Gastroesophageal sphincter (tissue), 3 donors: ENCODE results near the gene EML3.

Source experiments
- CTCF ChIP-seq, 4 experiments: fragments of 200-600 bp in 2 of 4; fragments of 450-650 bp in 2 of 4; sonication (generic) in 1 of 4; IDR thresholded peaks; one replicate each; pipeline ENCODE4 v1.5.1; 2017 to 2019; ENCODE audit warnings: antibody characterized with exemption in 4 of 4, mild to moderate bottlenecking in 2 of 4, moderate library complexity in 2 of 4
- POLR2A ChIP-seq, 2 donors: fragments of 450-650 bp; IDR thresholded peaks; one replicate each; pipeline ENCODE4 v1.6.1; 2017; ENCODE audit warnings: antibody characterized with exemption in 2 of 2, mild to moderate bottlenecking in 2 of 2, moderate library complexity in 1 of 2

DNA sequence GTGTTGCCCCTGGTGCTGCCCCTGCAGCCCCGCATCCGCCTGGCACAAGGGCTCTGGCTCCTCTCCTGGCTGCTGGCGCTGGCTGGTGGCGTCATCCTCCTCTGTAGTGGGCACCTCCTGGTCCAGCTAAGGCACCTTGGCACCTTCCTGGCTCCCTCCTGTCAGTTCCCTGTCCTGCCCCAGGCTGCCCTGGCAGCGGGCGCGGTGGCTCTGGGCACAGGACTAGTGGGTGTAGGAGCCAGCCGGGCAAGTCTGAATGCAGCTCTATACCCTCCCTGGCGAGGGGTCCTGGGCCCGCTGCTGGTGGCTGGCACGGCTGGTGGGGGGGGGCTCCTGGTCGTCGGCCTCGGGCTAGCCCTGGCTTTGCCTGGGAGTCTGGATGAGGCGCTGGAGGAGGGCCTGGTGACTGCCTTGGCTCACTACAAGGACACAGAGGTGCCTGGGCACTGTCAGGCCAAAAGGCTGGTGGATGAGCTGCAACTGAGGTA, 760 bp upstream of the EML3 start:
- TF ChIP-seq CTCF (IDR thresholded peaks at IDR 0.05) = no peak
- TF ChIP-seq POLR2A (IDR thresholded peaks at IDR 0.05) = no peak
